ENCODE results near the gene TUBGCP5. TPM values are rescaled to one million over a fixed set of nuclear protein-coding genes. Genes with fewer than 3 reads are reported as not detected.

Gene TUBGCP5
- polyA plus RNA-seq, 1 donor from 2014 or later = 23.3 TPM

GRCh38 chr15:22979238-22980188, 59.9 kb downstream of the TUBGCP5 start:
- H3F3A ChIP-seq (ENCODE audit: insufficient read depth, low read length, poor library complexity, severe bottlenecking) = no peaks in the 10 kb centered on the region
- H3K9ac ChIP-seq (ENCODE audit: low read length) = peak overlapping the region; percentile 49
- H3K4me3 ChIP-seq (ENCODE audit: low read length) = peak overlapping the region; percentile 89
- no peaks in the 10 kb centered on the region for H3K9me2 ChIP-seq (ENCODE audit: insufficient read depth, low read length)
- peak overlapping the region; percentile 76 for H3K4me2 ChIP-seq (ENCODE audit: low read length)
- no peaks in the 10 kb centered on the region for H3K9me3 ChIP-seq (ENCODE audit: low read length)
- H2AFZ ChIP-seq (ENCODE audit: low read depth, low read length) = peak overlapping the region; percentile 59
- TF ChIP-seq, protein P1, sequence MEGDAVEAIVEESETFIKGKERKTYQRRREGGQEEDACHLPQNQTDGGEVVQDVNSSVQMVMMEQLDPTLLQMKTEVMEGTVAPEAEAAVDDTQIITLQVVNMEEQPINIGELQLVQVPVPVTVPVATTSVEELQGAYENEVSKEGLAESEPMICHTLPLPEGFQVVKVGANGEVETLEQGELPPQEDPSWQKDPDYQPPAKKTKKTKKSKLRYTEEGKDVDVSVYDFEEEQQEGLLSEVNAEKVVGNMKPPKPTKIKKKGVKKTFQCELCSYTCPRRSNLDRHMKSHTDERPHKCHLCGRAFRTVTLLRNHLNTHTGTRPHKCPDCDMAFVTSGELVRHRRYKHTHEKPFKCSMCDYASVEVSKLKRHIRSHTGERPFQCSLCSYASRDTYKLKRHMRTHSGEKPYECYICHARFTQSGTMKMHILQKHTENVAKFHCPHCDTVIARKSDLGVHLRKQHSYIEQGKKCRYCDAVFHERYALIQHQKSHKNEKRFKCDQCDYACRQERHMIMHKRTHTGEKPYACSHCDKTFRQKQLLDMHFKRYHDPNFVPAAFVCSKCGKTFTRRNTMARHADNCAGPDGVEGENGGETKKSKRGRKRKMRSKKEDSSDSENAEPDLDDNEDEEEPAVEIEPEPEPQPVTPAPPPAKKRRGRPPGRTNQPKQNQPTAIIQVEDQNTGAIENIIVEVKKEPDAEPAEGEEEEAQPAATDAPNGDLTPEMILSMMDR (IDR thresholded peaks at IDR 0.05; ENCODE audit: poor library complexity, severe bottlenecking) = no peak
- TF ChIP-seq MXI1 (conservative IDR thresholded peaks at IDR 0.05; ENCODE audit: poor library complexity, severe bottlenecking) = peak; percentile 78
- no peak for TF ChIP-seq EP300 (conservative IDR thresholded peaks at IDR 0.05; ENCODE audit: poor library complexity, severe bottlenecking)
- TF ChIP-seq POLR2AphosphoS5 (IDR thresholded peaks at IDR 0.05) = peak; percentile 31
- TF ChIP-seq, protein P2, sequence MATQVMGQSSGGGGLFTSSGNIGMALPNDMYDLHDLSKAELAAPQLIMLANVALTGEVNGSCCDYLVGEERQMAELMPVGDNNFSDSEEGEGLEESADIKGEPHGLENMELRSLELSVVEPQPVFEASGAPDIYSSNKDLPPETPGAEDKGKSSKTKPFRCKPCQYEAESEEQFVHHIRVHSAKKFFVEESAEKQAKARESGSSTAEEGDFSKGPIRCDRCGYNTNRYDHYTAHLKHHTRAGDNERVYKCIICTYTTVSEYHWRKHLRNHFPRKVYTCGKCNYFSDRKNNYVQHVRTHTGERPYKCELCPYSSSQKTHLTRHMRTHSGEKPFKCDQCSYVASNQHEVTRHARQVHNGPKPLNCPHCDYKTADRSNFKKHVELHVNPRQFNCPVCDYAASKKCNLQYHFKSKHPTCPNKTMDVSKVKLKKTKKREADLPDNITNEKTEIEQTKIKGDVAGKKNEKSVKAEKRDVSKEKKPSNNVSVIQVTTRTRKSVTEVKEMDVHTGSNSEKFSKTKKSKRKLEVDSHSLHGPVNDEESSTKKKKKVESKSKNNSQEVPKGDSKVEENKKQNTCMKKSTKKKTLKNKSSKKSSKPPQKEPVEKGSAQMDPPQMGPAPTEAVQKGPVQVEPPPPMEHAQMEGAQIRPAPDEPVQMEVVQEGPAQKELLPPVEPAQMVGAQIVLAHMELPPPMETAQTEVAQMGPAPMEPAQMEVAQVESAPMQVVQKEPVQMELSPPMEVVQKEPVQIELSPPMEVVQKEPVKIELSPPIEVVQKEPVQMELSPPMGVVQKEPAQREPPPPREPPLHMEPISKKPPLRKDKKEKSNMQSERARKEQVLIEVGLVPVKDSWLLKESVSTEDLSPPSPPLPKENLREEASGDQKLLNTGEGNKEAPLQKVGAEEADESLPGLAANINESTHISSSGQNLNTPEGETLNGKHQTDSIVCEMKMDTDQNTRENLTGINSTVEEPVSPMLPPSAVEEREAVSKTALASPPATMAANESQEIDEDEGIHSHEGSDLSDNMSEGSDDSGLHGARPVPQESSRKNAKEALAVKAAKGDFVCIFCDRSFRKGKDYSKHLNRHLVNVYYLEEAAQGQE (IDR thresholded peaks at IDR 0.05; ENCODE audit: borderline replicate concordance) = no peak
- no peak for TF ChIP-seq TAF1 (IDR thresholded peaks at IDR 0.05; ENCODE audit: low read depth)
- peaks cover 21% of the 10 kb centered on the region for H3K27me3 ChIP-seq (ENCODE audit: insufficient read depth, low read depth, low read length)
- H4K20me1 ChIP-seq (ENCODE audit: insufficient read depth) = no peaks in the 10 kb centered on the region
- no peaks in the 10 kb centered on the region for H3K36me3 ChIP-seq (ENCODE audit: insufficient read depth, low read length)
- peaks cover 16% of the 10 kb centered on the region for H3K79me2 ChIP-seq (replicated peaks; ENCODE audit: insufficient read depth, low read length)
- no peak overlapping the region for H3K27ac ChIP-seq (ENCODE audit: low read length)

GRCh38 chr15:22978691-22979237, 60.6 kb downstream of the TUBGCP5 start:
- no peaks in the 10 kb centered on the region for H3F3A ChIP-seq (ENCODE audit: insufficient read depth, low read length, poor library complexity, severe bottlenecking)
- H4K20me1 ChIP-seq (ENCODE audit: insufficient read depth) = no peaks in the 10 kb centered on the region
- H3K27me3 ChIP-seq (ENCODE audit: insufficient read depth, low read depth, low read length) = peaks cover 21% of the 10 kb centered on the region
- TF ChIP-seq TAF1 (IDR thresholded peaks at IDR 0.05; ENCODE audit: low read depth) = no peak
- TF ChIP-seq EP300 (conservative IDR thresholded peaks at IDR 0.05; ENCODE audit: poor library complexity, severe bottlenecking) = no peak
- TF ChIP-seq RAD21 (conservative IDR thresholded peaks at IDR 0.05) = no peak
- TF ChIP-seq, protein P1 (IDR thresholded peaks at IDR 0.05; ENCODE audit: poor library complexity, severe bottlenecking) = no peak
- no peak for TF ChIP-seq POLR2AphosphoS5 (IDR thresholded peaks at IDR 0.05)
- TF ChIP-seq MXI1 (conservative IDR thresholded peaks at IDR 0.05; ENCODE audit: poor library complexity, severe bottlenecking) = no peak
- TF ChIP-seq, protein P2 (IDR thresholded peaks at IDR 0.05; ENCODE audit: borderline replicate concordance) = no peak
- no peak for TF ChIP-seq EZH2 (IDR thresholded peaks at IDR 0.05; ENCODE audit: borderline replicate concordance, insufficient read depth, low read length, poor library complexity, severe bottlenecking)
- H3K27ac ChIP-seq (ENCODE audit: low read length) = no peak overlapping the region
- H3K36me3 ChIP-seq (ENCODE audit: insufficient read depth, low read length) = no peaks in the 10 kb centered on the region
- peaks cover 16% of the 10 kb centered on the region for H3K79me2 ChIP-seq (replicated peaks; ENCODE audit: insufficient read depth, low read length)
- no peaks in the 10 kb centered on the region for H3K9me2 ChIP-seq (ENCODE audit: insufficient read depth, low read length)
- H3K4me2 ChIP-seq (ENCODE audit: low read length) = peak overlapping the region; percentile 76
- peak overlapping the region; percentile 49 for H3K9ac ChIP-seq (ENCODE audit: low read length)
- H3K4me3 ChIP-seq (ENCODE audit: low read length) = peak overlapping the region; percentile 89
- no peaks in the 10 kb centered on the region for H3K9me3 ChIP-seq (ENCODE audit: low read length)
- H2AFZ ChIP-seq (ENCODE audit: low read depth, low read length) = peak overlapping the region; percentile 59
